ENCODE measurements around the gene GSKIP. TPM values are rescaled to one million over a fixed set of nuclear protein-coding genes. Genes with fewer than 3 reads are reported as not detected.

The GSKIP gene
- total and polyA plus RNA-seq, 7 donors = 5.7 to 19.7 (median 7.2) TPM

DNA sequence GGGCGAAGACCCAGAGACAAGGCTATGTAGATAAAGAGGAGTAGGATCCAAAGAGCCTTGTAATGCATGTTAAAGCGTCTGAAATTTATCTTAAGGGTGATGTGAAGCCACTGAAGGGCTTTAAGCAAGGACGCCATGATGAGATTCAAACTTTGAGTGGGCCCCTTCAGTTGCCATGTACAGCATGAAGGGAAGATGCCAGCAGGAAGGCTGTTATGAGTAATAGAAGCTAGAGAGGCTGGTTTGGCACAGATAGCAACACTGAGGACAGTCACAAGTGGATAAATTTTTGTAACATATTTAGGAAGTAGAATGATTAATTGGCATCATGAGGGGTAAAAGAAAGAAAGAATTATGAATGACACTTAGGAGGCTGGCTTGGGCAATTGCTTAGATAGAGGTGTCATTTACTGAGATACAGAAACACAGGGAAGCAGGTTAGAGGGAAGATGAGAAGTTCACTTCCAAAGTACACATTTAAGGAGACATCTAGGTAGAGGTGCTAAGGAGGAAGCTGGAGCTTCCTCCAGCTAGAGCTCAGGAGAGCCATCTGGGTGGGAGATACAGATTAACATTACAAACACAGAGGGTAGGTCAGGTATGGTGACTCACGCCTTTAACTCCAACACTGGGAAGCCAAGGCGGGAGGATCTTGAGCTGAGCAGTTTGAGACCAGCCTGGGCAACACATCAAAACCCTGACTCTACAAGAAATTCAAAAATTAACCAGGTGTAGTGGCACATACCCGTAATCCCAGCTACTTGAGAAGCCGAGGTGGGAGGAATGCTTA is 13.8 kb upstream of the GSKIP start:
- H3K27me3 ChIP-seq (ENCODE audit: insufficient read depth in 3 of 3, low read length in 2 of 3) = no peaks in the 10 kb centered on the region
- intact Hi-C loops (cut with DNase I) = loop anchor here in 1 of 2 donors (10.0 kb wide), 1 partner anchor 55 kb away; no protein-coding TSS in a partner anchor
- no peaks in the 10 kb centered on the region for H3K9me3 ChIP-seq
- peaks cover 0 to 7% of the 10 kb centered on the region in 2 donors for H3K36me3 ChIP-seq (ENCODE audit: insufficient read depth in 1 of 2, low read depth in 1 of 2)
- DNase-seq (no peak), ATAC-seq (no peak)
- WGBS, 3 donors = 88 to 93% (median 91%) methylated on average over 7 of the region's 7 CpGs
- no peak overlapping the region for H3K27ac ChIP-seq
- no peak overlapping the region for H3K4me3 ChIP-seq
- TF ChIP-seq, protein P1, sequence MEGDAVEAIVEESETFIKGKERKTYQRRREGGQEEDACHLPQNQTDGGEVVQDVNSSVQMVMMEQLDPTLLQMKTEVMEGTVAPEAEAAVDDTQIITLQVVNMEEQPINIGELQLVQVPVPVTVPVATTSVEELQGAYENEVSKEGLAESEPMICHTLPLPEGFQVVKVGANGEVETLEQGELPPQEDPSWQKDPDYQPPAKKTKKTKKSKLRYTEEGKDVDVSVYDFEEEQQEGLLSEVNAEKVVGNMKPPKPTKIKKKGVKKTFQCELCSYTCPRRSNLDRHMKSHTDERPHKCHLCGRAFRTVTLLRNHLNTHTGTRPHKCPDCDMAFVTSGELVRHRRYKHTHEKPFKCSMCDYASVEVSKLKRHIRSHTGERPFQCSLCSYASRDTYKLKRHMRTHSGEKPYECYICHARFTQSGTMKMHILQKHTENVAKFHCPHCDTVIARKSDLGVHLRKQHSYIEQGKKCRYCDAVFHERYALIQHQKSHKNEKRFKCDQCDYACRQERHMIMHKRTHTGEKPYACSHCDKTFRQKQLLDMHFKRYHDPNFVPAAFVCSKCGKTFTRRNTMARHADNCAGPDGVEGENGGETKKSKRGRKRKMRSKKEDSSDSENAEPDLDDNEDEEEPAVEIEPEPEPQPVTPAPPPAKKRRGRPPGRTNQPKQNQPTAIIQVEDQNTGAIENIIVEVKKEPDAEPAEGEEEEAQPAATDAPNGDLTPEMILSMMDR (IDR thresholded peaks at IDR 0.05) = no peak
- H3K4me1 ChIP-seq = no peaks in the 10 kb centered on the region

DNA sequence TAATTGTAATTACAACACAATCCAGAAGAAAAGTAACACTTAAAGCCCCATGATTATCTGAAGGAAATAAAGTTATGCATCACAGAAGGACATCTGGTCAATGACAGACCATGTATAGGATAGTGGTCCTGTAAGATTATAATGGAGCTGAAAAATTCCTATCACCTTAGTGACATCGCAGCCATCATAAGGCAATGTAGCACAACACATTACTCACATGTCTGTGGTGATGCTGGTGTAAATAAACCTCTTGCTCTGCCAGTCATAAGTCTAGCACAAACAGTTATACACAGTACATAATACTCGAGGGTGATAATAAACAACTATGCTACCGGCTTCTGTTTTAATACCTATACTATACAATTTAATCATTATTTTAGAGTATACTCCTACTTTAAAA is 11.3 kb upstream of the GSKIP start:
- no peak overlapping the region for H3K27ac ChIP-seq
- ATAC-seq = no peak
- no peaks in the 10 kb centered on the region for H3K9me3 ChIP-seq
- no peaks in the 10 kb centered on the region for H3K27me3 ChIP-seq (ENCODE audit: insufficient read depth in 3 of 3, low read length in 2 of 3)
- intact Hi-C loops (cut with DNase I) = no loop called here
- TF ChIP-seq, protein P1 (IDR thresholded peaks at IDR 0.05) = no peak
- DNase-seq = no peak
- no peaks in the 10 kb centered on the region for H3K4me1 ChIP-seq
- no peak overlapping the region for H3K4me3 ChIP-seq
- no peaks in the 10 kb centered on the region for H3K36me3 ChIP-seq (ENCODE audit: insufficient read depth in 1 of 2, low read depth in 1 of 2)
- 91 to 93% (median 92%) methylated on average over 3 of the region's 3 CpGs for WGBS, 3 donors

- 83 to 91% (median 84%) methylated on average over 2 of the region's 2 CpGs for WGBS, 3 donors
- Histone ChIP-seq H3K4me1 (no peaks in the 10 kb centered on the region), H3K27ac (no peak overlapping the region), H3K4me3 (no peak overlapping the region), H3K9me3 (no peaks in the 10 kb centered on the region), H3K27me3 (ENCODE audit: insufficient read depth in 3 of 3, low read length in 2 of 3) (no peaks in the 10 kb centered on the region), H3K36me3 (ENCODE audit: insufficient read depth in 1 of 2, low read depth in 1 of 2) (no peaks in the 10 kb centered on the region)
- TF ChIP-seq, protein P1 (IDR thresholded peaks at IDR 0.05) = no peak
- ATAC-seq (no peak), DNase-seq (no peak)
- intact Hi-C loops (cut with DNase I) = no loop called here
These were observed 10.6 kb upstream of the GSKIP start for GRCh38 chr14:96352708-96353107.

GRCh38 chr14:96354246-96354645 is 9.1 kb upstream of the GSKIP start:
- Histone ChIP-seq H3K4me3 (no peak overlapping the region), H3K27me3 (ENCODE audit: insufficient read depth in 3 of 3, low read length in 2 of 3) (no peaks in the 10 kb centered on the region), H3K36me3 (ENCODE audit: insufficient read depth in 1 of 2, low read depth in 1 of 2) (no peaks in the 10 kb centered on the region), H3K4me1 (no peaks in the 10 kb centered on the region), H3K9me3 (no peaks in the 10 kb centered on the region), H3K27ac (no peak overlapping the region)
- TF ChIP-seq, protein P1 (IDR thresholded peaks at IDR 0.05) = no peak
- DNase-seq (no peak), ATAC-seq (no peak)
- WGBS, 3 donors = 83 to 91% (median 83%) methylated on average over 4 of the region's 4 CpGs
- intact Hi-C loops (cut with DNase I) = no loop called here
